Measurements from ENCODE around the gene FAIM2. TPM values are rescaled to one million over a fixed set of nuclear protein-coding genes. Genes with fewer than 3 reads are reported as not detected.

Gene FAIM2
- total RNA-seq, 1 donor from 2014 or later, result 1.2 TPM

DNA sequence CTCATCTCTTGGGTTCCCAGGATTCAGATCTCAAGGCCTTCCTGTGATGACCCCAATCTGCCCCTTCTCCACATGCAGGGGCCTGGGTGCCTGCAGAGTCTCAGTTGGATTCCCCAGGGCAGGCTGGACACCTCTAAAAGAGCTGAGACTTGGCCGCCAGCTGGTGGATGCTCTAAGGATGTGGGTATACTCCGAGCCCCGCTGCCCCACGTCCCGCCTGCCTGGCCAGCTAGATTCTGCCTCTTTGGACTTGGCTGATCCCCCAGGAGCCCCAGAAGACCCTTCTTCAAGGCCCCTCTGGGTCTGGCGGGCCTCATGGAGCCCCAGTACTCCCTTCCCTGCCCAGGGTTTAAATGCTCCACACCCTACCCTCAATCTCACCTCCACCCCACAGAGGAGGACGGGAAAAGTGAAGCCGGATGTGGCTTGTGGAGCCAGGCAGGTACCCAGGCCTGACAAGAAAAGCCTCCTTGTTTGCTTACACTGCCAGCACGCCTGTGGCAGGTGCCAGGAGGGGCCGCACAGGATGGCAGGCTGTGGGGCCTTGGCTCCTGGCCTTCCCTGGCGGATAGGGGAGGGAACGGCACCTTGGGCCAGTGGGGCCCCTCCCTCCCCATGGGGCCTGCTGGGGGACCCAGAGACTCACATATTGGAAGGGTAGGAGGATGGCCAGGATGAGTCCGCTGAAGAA, 15.1 kb downstream of the FAIM2 start:
- TF ChIP-seq, protein P1, sequence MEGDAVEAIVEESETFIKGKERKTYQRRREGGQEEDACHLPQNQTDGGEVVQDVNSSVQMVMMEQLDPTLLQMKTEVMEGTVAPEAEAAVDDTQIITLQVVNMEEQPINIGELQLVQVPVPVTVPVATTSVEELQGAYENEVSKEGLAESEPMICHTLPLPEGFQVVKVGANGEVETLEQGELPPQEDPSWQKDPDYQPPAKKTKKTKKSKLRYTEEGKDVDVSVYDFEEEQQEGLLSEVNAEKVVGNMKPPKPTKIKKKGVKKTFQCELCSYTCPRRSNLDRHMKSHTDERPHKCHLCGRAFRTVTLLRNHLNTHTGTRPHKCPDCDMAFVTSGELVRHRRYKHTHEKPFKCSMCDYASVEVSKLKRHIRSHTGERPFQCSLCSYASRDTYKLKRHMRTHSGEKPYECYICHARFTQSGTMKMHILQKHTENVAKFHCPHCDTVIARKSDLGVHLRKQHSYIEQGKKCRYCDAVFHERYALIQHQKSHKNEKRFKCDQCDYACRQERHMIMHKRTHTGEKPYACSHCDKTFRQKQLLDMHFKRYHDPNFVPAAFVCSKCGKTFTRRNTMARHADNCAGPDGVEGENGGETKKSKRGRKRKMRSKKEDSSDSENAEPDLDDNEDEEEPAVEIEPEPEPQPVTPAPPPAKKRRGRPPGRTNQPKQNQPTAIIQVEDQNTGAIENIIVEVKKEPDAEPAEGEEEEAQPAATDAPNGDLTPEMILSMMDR (IDR thresholded peaks at IDR 0.05), result no peak
- Histone ChIP-seq H3K4me3 (no peak overlapping the region), H3K27me3 (peaks cover 7% of the 10 kb centered on the region), H3K4me1 (no peaks in the 10 kb centered on the region), H3K9me3 (no peaks in the 10 kb centered on the region), H3K36me3 (no peaks in the 10 kb centered on the region), H3K27ac (no peak overlapping the region)
- DNase-seq (no peak), ATAC-seq (peak; percentile 5)
- intact Hi-C loops (cut with DNase I), result no loop called here

DNA sequence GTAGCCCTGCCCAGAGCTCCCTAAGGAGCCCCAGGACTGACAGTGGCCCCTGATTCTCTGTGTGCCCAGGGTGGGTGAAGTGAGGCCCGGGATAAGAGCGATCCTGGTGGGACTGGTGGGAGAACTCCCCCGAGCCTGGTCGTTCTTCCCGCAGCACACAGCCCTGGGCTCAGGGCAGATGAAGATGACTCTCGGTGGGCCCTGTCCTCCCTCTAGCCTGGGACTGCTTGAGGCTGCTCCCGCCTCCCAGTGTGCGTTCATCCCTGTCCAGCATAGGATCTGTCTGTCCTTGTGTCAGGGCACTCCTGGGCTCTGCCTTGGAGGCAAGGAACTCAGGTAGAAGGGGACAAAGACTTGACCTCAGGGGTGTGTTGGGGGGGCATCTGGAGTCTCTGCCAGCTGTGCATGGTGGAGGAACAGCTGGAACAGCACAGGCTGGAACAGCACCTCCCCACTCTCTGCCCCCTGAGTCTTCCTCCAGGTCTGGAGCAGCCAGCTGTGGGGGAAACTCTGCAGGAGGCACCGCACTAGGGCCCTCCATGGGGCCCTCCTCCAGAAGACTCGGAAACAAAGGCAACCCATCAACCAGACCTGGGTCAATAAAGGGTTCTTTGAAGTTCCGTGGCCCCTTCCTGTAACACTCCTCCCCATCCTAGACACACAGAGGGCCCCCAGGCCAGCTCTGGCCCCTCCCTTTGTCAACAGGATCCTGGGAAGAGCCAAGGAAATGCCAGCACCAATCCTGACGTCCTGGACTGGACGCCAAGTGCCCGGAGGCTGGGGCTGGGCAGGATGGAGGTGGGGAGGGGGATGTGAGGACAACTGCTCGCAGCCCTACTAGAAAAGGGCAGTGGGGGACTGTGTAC, 15.9 kb downstream of the FAIM2 start:
- DNase-seq (no peak), ATAC-seq (no peak)
- no peaks in the 10 kb centered on the region for H3K9me3 ChIP-seq
- no peaks in the 10 kb centered on the region for H3K36me3 ChIP-seq
- H3K27ac ChIP-seq, result no peak overlapping the region
- H3K27me3 ChIP-seq, result peaks cover 7% of the 10 kb centered on the region
- TF ChIP-seq, protein P1 (IDR thresholded peaks at IDR 0.05), result no peak
- no peak overlapping the region for H3K4me3 ChIP-seq
- H3K4me1 ChIP-seq, result no peaks in the 10 kb centered on the region
- intact Hi-C loops (cut with DNase I), result no loop called here

DNA sequence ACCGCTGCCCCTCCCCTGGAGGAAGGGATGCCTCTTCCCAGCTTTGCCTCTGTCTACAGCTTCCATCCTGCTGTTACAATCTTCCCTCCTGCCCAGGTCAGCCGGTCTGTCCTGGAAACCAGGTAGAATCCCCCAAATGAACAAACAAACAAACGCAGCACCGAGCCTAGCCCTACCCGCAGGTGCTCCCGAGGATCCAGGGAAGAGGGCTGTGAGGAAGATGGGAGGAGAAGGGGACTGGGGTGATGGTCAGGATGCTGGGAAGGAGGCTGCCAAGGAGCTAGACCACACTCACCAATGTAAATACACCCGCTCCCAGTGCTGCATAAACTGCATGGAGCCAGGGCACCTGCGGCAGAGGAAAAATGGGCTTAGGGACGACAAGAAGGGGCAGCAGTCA, 16.6 kb downstream of the FAIM2 start:
- ATAC-seq (no peak), DNase-seq (no peak)
- H3K4me3 ChIP-seq, result no peak overlapping the region
- no peaks in the 10 kb centered on the region for H3K36me3 ChIP-seq
- H3K4me1 ChIP-seq, result no peaks in the 10 kb centered on the region
- H3K27ac ChIP-seq, result no peak overlapping the region
- H3K9me3 ChIP-seq, result no peaks in the 10 kb centered on the region
- TF ChIP-seq, protein P1 (IDR thresholded peaks at IDR 0.05), result no peak
- peaks cover 7% of the 10 kb centered on the region for H3K27me3 ChIP-seq
- intact Hi-C loops (cut with DNase I), result no loop called here

DNA sequence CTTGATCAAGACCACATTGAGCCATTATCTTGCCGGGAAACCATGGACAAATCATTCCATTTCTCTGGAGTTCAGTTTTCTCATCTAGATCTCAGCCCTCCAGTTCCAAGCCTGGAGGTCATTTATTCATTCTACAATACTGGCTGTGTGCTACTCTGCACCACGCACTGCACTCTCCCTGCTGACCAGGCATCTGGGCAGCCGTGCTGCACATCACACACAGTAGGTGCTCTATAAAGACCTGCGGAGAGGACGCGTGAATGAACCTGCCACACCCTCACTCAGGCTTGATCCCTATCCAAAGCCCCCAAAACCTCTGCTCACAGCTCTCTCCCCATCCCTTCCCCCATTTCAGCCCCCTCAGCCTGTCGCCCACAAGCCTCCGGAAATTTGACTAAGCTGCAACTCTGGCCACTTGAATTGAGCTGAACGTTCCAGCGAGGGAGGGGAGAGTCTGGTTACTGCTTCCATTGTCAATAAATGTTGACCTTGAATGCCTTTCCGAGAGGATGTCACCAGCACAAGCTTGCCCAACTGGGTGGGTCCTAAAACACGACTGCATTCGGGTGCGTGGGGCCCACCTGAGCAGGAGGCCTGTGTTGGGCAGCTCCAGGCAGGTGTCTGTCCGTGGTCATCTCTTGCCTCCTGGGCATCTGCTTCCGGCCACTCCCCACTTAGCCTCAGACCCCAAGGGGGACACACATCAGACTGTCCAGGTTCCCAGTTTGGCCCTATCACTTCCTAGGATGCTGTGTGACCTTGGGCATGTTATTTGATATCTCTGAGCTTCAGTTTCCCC, 17.8 kb downstream of the FAIM2 start:
- Histone ChIP-seq H3K4me1 (no peaks in the 10 kb centered on the region), H3K27ac (no peak overlapping the region), H3K27me3 (peaks cover 7% of the 10 kb centered on the region), H3K9me3 (no peaks in the 10 kb centered on the region), H3K4me3 (no peak overlapping the region), H3K36me3 (no peaks in the 10 kb centered on the region)
- DNase-seq (no peak), ATAC-seq (no peak)
- intact Hi-C loops (cut with DNase I), result no loop called here
- TF ChIP-seq, protein P1 (IDR thresholded peaks at IDR 0.05), result no peak

DNA sequence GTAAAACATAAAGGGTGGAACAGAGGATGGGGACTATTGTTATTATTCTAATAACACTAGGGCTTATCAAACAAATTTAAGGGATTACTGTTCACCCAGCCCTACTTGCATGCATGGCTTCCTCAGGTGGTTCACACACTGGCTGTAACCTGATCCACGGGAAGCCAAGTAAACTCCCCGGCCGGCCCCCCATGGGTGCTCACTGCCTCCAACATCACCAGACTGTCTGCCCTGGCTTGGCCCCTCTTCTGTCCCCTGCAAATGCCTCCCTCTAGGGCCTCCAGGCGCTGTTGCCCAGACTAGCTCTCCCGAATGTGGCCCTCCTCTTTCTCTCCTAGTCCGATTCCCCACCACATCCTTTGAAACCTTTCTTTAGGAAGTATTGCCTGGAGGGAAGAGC, 18.6 kb downstream of the FAIM2 start:
- no peak for ATAC-seq
- Histone ChIP-seq H3K27ac (no peak overlapping the region), H3K27me3 (peaks cover 7% of the 10 kb centered on the region), H3K9me3 (no peaks in the 10 kb centered on the region), H3K4me1 (no peaks in the 10 kb centered on the region), H3K4me3 (no peak overlapping the region), H3K36me3 (no peaks in the 10 kb centered on the region)
- TF ChIP-seq, protein P1 (IDR thresholded peaks at IDR 0.05), result no peak
- no peak for DNase-seq
- intact Hi-C loops (cut with DNase I), result no loop called here
